Inflammatory macrophage (primary cell): ENCODE results near the gene ZCCHC14.
"Not testable (repeated sequence)": the region's sequence is repeated elsewhere in the genome, so short reads cannot be mapped to it uniquely, and the experiment has no call there.

Experiments used
- DNase-seq, 2 donors: peaks; one replicate each; pipeline ENCODE4 v3.0.0-alpha.2; 2020 to 2022

ZCCHC14 gene

GRCh38 chr16:87477209-87477981 is 15.4 kb downstream of the ZCCHC14 start:
- not testable (repeated sequence) for DNase-seq

GRCh38 chr16:87474566-87474996 is 18.2 kb downstream of the ZCCHC14 start:
- DNase-seq = no peak

DNA sequence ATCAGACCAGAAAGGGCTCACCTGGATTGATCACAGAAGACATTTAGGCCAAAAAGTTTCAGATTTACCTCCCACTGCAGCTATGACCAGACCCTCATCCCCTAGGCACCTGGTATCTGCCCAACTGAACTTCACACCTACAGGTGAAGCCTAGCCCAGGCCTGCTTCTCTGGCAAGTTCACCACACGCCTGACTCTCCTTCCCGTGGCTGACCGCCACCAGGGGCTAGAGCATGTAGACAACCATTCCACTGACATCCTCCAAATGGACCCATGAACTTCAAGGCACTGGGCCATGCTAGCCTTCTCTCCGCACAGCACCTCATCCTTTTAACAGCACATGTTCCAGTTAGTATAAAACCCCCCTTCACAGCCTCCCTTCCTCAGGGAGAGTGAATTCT is 18.8 kb downstream of the ZCCHC14 start:
- no peak for DNase-seq

- DNase-seq = no peak
These were observed 19.9 kb downstream of the ZCCHC14 start for GRCh38 chr16:87472935-87473334.

DNA sequence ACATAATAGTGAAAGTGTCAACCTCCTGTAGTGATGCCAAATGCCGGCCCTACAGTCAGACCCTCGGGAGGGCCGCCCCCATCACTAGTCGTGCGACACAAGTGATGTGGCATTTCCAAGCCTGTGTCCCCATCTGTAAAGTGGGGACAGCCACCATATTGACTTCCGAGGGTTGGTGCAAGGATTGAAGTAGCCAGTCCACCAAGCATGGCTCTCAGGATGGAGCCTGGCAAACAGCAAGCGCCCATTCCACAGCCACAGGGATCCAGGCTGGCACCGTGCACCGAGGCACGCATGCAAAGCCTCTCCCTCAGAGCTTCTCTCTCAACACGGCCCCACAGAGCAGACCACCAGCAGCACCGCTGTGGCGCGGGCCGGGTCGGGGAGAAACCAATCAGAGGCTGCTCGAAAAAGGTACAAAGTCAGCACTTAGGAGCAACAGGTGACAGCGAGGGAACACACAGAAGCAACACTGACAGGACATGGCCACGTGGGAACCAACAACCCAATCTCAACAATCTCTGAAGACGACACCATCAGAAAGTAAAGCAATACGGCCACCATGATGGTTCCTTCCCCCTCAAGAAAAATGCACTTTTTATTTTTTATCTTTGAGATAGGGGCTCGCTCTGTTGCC is 20.6 kb downstream of the ZCCHC14 start:
- DNase-seq = no peak

DNA sequence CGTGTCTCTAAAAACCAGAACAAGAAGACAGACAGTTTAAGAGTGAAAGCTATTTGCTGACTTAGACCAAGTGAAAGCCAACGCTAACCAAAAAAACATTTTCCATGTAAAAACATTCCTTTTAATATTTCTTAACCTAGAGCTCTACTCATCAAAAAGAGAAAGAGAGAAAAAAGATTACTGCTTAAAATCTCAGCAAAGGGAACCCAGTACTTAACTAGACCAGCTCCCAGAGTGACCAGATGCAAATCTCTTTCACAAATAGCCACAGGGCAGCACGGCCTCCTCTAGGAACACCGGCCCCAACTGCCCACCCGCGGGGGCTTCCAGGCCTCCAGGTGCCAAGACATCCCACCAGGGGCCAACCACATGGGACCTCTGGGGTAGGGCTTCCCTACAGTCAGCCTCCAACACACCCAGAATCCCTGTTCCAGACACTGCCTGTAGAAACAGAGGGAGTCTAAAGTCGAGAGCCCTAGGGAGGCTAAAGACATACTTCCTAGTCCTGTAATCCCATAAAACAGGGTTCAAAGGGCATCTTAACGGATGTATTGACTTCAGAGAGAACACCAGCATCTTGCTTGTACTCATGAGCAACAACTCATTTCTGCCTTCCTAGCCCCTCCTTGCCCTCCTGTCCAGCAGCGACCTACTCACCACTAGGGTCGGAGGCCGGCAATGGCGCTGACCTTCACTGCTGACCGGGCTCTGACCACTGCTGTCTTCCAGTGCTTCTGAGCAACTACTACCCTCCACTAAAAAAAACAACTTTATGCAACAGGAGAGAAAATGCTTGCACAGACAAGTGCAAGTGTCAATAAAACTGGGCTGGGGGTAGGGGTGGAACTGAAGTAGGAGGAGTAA is 21.3 kb downstream of the ZCCHC14 start:
- DNase-seq = no peak

- no peak for DNase-seq
These were observed 22.5 kb downstream of the ZCCHC14 start for GRCh38 chr16:87470332-87470731.

DNA sequence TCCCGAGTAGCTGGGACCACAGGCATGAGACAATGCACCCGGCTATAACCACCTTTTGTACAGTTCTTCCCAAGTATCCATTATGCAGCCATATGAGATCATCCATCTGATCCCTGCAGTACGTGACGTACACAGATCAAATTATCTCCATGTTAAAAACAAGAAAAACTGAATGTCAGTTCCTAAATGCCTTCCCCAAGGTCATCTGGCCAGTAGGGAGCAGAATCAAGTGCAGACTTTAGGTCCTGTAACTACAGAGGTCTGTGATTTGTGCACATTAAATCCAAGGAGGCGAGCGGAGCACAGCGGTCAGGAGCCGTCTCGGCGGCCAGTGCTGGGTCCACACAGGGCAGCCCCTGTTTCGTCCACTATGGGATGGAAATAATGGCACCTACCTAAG is 23.7 kb downstream of the ZCCHC14 start:
- DNase-seq = no peak

DNA sequence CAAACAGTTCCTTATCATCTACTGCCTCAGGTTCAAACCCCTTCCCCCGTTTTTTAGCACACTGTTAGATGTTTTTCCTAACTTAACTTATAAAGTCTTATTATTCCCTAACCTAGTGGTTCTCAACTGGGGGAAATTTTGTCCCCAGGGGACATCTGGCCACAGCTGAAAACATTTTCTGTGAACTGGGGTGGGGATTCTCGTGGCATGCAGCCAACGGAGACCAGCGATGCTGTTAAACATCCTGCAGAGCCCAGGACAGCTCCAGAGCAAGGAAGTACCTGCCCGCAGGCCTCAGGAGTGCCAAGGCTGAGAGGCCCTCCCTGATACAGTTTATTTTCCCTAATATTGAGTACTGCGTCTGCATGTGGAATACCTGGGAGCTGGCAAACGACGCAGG is 24.3 kb downstream of the ZCCHC14 start:
- DNase-seq = no peak

DNA sequence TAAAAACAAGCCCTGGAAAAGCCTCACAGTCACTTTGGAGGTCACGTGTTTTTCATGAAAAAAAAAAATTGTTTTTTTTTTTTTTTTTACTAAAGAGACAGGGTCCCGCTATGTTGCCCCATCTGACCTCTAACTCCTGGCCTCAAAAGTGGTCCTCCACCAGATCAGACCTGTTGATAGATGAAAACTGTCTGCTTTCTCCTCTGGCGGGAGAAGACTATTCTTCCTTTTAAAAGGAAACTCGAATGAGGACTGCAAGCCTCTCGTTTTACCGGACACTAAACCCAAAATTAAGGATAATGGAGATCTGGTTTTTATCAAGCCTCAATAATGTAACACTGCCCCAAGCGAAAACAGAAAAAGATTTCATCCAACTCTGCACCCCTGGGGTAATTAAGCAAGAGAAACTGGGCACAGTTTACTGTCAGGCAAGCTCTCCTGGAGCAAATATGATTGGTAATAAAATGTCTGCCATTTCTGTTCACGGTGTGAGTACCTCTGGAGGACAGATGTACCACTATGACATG is 25.8 kb downstream of the ZCCHC14 start:
- DNase-seq = no peak

DNA sequence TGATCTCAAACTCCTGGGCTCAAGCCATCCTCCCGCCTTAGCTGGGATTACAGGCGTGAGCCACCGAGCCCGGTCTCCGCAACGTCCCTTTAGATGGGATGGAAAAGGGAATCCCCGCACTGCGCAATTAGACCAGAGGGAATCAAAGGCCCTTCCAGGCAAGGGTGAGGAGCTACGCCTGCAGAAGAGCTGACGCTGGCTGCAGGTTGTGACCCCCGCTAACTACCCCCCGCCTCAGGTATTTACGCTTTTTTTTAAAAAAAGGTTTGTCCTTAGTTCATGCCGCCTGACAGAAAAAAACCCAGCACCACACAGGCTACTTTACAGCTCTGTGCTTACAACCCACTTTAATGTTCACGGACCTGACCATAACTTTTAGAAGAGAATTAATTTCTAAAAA is 26.9 kb downstream of the ZCCHC14 start:
- DNase-seq = no peak

DNA sequence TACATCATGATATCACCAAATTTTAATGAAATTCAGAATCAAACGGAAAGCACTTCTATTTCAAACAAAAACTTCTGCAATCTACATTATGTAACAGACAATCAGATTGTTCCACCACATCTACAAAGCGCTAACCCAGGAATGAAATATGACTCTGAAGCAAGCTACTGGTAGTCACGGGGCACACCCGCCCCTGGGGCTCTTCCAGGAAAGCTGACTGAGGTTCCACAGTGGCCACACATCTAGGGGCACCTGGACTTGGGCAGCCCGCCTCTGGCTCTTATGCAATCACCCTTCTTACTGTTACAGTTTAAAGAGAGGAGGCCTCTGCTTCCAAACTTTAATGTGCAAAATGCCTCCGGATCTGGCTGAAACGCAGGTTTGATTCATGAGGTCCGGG is 27.5 kb downstream of the ZCCHC14 start:
- peak; percentile 87 to 93 for DNase-seq

GRCh38 chr16:87464691-87465300 is 28.0 kb downstream of the ZCCHC14 start:
- peak; percentile 87 to 89 for DNase-seq

DNA sequence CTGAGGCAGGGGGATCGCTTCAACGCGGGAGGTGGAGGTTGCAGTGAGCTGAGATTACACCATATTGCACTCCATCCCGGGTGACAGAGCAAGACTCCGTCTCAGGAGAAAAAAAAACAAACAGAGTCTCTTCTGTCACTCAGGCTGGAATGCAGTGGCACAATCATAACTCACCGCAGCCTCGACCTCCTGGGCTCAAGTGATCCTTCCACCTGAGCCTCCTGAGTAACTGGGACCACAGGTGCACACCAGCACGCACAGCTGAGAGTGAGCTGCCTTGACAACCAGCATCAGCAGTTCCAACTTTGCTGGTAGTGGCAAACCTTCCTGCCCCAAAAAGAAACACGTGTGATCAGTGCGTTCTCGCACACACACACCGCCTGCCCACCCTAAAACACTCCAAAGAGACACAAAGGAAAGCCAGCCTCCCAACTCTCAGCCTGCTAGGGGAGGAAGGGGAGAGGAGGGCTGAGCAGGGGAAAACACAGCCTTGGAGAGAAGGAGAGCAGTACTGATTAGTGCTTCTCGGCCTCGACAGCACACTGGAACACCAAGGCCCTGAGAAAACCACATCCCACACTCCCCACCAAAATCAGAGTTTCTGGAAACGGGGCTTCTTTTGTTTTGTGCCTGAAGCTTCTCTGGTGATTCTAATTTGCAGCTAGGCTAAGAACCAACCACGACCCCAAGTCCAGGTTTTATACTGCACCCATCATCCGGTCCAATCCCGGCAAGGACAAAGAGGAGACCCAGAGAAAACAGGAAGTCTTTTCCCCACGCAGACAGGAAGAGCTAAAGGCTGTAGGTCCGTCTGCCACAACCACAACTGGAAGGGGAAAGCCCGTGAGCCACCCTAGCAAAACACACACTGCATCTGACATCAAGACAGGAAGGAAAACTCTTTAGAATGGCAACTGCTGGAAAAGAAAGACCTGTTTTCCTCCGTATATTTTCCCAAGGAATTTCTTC is 28.8 kb downstream of the ZCCHC14 start:
- peak; percentile 81 to 91 for DNase-seq

GRCh38 chr16:87461466-87461991 is 31.3 kb downstream of the ZCCHC14 start:
- peak; percentile 4 to 29 for DNase-seq

DNA sequence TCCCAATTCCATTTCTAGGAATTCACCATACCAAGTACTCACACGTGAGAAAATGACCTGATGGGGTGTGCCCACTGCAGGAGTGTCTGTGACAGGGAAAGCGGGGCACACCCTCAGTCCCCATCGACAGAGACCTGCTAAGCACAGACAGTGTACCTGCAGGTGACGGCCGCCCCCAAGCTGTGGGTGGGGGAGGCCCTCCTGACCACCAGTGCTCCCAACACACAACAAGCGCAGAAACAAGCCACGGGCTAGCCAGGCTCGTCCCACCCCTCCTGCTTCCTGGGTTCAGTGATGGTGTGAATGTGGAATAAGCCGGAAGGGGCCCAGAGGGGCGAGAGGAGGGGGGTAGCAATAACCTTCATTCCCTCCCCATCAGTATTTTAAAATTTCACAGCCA is 31.9 kb downstream of the ZCCHC14 start:
- DNase-seq = no peak

DNA sequence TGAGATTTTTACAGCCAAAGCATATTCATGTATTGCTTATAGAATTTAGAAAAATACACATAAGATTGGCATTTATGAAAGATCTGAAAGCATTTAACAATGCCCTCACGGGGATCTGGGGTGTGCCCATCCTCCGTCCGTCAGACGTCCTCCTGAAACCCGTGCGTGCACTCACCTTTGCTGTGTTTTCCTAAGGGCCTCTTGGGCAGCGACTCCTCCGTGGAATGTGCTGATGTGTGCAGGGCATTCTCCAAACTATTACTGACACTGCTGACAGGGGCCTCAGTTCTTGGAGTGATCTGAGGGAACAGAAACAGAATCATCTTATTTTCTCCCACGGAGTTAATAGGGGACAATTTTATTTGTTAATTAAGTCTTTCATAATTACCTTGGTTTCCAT is 33.0 kb downstream of the ZCCHC14 start:
- DNase-seq = no peak

DNA sequence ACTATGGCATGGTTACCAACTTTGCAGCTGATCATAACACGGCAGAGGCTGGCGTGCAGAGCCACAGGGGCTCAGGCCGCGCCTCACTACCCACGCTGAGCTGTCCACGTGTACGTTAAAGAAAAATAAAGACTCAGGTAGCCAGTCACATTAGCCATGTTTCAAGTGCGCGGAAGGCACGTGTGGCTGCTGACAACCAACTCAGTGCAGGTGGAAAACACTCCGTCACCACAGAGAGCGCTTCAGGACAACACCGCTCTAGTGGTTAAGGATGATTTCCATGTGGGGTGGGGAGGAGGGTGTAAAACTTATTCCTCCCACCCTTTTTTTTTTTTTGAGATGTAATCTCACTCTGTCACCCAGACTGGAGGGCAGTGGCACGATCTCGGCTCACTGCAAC is 33.8 kb downstream of the ZCCHC14 start:
- DNase-seq = no peak

DNA sequence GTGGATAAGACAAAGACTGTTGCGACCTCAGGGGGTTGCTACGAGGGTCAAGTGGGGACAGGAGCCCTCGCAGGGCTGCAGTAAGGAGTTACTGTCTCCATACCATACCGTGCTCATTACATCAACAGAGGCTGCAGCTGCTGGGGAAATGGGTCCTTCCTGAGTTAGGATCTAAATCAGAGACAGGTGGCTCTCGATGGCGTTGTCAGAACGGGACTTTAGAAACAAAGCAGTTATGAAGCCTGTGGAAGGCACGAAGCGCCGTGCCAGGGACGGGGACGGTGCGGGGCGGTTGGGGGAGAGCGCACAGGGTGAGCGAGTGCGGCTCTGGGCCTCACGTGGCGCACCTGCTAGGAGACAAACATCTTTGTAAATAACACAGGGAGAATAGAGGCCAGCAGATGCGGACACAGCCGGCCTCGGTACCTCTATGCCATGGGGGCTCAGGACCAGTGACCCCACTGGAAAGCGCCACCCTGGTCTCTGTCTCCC is 34.4 kb downstream of the ZCCHC14 start:
- DNase-seq = no peak

GRCh38 chr16:87457709-87458423 is 35.0 kb downstream of the ZCCHC14 start:
- peak in 1 of 2 donors; percentile 22 for DNase-seq
